HG03439 (cell line): Measurements from ENCODE around the gene TRHDE.

ENCODE experiments used
- ATAC-seq: cut with Tn5 transposase; IDR thresholded peaks from one replicate; pipeline ENCODE4 v1.9.1; 2021; ENCODE audit warnings: mild to moderate bottlenecking, moderate library complexity; ENCODE audit not compliant: unreplicated experiment

Gene TRHDE, protein sequence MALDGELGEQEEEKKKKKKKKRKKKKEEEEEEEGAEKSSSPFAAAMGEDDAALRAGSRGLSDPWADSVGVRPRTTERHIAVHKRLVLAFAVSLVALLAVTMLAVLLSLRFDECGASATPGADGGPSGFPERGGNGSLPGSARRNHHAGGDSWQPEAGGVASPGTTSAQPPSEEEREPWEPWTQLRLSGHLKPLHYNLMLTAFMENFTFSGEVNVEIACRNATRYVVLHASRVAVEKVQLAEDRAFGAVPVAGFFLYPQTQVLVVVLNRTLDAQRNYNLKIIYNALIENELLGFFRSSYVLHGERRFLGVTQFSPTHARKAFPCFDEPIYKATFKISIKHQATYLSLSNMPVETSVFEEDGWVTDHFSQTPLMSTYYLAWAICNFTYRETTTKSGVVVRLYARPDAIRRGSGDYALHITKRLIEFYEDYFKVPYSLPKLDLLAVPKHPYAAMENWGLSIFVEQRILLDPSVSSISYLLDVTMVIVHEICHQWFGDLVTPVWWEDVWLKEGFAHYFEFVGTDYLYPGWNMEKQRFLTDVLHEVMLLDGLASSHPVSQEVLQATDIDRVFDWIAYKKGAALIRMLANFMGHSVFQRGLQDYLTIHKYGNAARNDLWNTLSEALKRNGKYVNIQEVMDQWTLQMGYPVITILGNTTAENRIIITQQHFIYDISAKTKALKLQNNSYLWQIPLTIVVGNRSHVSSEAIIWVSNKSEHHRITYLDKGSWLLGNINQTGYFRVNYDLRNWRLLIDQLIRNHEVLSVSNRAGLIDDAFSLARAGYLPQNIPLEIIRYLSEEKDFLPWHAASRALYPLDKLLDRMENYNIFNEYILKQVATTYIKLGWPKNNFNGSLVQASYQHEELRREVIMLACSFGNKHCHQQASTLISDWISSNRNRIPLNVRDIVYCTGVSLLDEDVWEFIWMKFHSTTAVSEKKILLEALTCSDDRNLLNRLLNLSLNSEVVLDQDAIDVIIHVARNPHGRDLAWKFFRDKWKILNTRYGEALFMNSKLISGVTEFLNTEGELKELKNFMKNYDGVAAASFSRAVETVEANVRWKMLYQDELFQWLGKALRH

GRCh38 chr12:72272091-72272661, at the start of gene TRHDE:
TSS of gene TRHDE (plus strand) at chr12:72272370. CDS start at chr12:72272644, 274 bp downstream.
- no peak for ATAC-seq

DNA sequence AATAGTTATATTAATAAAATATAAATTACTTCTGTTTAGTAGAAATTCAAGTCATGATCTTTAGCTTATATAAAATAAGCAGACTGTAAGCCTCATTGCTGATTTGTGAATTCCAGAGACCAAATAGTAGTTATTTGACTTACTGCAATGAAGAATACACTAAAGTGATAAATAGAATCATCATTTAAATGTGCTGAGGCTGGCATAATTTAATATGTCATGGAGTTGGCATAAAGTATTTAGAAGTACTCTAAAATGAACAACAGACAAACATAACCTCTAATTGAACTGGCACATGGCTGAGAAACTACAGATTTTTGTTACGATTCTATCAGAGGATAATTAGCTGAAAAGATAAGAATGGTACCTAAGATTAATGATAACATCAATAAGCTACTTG, 45.7 kb upstream of the TRHDE start:
- ATAC-seq = no peak

DNA sequence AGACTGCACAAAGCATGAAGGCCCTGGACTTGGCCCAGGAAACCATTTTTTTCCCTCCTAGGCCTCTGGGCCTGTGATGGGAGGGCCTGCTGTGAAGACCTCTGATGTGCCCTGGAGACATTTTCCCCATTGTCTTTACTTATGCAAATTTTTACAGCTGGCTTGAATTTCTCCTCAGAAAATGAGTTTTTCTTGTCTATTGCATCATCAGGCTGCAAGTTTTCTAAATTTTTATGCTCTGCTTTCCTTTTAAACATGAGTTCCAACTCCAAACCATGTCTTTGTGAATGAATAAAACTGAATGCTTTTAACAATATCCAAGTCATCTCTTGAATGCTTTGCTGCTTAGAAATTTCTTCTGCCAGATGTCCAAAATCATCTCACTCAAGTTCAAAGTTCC, 43.7 kb upstream of the TRHDE start:
- ATAC-seq = no peak

DNA sequence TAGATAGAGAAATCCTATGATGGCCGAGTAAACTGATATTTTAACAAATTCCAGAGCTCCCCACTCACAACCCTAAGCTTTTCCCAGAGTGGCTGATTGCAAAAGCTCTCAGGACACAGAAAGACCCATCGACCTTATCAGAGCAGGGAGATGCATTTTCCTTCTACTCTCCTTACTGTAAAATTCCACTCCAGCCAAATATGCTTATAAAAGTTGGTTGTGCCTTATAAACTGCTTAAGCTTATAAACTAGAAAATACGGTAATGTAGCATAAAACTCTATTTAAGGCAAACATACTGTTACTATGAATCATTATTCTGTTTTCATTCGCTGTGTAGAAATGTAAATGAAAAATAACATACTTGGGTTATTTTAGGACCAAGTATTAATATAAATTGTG, 41.6 kb upstream of the TRHDE start:
- ATAC-seq = no peak

DNA sequence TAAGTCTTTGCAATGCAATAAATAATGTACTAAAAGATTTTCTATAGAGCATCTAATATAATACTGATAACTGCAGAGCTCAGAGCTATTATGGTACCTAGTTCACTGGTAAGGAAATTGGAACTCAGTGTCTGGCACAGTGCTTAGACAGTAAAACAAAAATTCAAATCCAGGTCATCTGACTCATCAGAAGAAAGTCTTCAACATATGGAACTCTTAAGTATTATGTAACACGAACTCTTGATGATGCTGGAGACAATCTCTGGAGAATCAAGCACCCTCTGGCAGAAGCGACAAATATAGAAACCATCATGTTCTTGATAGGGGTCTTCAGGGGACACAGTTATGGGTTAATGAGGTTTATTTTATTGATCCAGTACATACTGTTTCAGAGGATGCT, 37.3 kb upstream of the TRHDE start:
- ATAC-seq = no peak

DNA sequence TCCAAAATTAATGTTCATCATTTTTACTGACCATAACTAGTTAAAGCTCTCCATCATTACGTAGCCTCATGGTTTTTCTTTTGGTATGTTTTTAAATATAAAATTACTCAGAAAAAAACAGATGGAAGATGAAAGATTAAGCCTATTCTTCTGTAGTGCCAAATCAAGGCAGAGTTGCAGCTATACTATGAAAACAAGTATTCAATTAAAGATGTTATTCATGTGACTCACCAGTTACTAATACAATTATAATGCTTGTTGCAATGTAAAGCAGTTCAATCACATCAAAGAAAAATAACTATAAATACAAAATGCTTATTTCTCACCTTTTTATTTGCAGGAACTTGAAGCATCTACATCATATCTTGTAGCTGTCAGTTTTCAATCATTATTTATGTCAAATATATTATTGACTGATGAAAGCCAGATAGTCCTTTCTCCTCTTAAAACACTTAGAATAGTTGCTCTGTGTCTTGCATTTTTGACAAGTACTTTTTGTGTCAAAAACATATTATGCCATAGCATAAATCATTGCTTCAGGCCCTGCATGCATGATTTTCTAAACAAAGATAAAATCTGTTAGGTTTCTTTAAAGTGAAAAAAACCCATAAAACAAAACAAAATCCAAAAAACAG, 36.0 kb upstream of the TRHDE start:
- no peak for ATAC-seq

DNA sequence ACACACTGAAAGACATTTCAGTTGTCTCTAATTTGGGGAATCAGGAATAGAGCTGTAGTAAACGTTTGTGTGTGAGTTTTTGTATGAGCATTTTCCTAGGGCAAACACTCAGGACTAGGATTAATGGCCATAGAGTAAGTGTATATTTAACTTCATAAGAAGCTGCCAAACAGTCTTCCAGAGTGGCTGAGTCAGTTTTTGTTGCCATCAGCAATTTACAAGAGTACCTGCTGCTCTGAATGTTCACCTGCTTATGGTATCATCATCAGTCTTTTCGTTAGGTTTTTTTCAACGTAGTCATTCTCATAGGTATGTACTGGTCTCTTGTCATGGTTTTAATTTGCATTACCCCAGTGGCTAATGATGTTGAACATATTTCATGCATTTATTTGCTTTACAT, 30.6 kb upstream of the TRHDE start:
- ATAC-seq = no peak

DNA sequence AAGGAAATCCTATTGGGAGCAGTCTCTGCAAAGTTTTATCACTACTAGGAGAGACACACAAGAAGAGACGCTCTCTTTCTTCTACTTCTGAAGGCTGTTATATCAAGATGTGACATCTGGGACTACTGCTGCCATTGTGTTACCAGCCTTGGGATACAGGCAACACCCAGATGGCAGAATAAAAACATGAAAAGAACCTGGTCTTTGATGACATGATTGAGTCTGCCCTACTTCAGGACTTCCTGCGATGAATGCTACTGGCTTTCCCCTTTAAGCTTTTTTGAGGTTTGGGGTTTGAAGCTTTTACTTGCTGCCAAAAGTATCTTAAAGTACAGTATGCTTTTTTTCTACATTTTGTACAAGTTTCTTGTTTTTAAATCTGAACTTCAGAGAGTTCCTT, 29.2 kb upstream of the TRHDE start:
- no peak for ATAC-seq

DNA sequence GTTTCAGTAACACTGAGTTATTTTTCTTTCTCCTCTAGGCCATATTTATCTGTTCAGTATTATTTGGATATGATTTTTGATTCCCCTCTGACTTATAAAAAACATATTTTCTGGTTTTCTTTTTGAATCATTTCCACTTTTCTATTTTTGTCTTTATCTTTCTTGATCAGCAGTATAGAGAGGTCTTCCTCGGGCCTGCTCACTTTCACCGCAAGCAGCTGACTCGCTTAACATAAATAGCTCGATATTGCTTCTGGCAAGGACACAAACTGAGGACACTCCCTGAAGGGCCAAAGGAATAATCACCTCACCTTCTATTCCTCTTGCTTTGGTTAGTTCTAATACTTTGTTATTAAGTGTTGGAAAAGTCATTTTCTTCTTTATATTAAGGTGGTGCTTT, 25.8 kb upstream of the TRHDE start:
- ATAC-seq = no peak

GRCh38 chr12:72250346-72250745, 21.8 kb upstream of the TRHDE start:
- no peak for ATAC-seq

DNA sequence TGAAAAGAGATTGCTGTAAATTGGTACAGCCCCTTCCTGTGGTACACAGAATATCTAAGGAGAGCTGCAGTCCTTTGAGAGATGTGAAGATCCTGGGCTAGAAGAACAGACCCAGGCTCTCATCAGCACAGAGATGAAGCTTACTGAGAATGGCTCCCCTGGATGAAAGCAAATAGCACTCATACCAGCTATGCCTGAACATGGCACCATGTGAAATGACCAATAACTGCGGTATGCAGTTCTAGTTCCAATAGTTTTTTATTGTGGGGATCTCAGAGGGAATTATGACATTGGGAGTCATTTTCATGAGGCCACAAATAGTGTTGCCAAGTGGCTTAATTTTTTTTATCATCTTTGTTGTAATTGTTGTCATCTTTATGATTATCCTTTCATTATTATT, 15.4 kb upstream of the TRHDE start:
- ATAC-seq = no peak

GRCh38 chr12:72261885-72262284, 10.3 kb upstream of the TRHDE start:
- ATAC-seq = no peak

DNA sequence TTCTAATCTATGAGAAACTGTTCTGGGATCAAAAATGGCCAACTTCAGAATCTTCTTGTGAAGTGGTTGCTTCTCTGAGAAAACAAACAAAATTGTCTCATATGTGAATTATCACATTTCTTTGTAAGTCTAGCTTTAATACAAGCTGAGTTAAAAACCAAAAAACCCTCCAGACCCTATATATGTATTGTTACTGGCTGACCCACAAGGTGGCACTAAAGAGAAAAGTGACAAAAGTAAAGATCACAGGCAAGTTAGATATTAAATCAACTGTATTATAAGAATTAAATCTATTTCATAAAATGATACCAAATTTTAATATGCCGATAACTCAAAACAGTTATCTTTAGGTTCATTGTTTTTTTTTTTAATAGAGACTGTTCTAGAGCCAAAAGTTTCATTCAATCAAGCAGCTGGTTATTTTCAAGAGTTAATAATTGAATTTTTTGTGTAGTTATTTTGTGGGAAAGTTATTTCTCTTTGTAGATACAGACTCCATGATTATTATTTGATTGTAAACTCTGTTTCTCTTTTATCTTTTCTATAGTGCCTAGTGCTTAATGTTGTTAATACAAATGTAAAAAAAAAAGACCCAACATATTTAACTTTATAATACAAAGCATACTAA, 7.5 kb upstream of the TRHDE start:
- ATAC-seq = no peak

DNA sequence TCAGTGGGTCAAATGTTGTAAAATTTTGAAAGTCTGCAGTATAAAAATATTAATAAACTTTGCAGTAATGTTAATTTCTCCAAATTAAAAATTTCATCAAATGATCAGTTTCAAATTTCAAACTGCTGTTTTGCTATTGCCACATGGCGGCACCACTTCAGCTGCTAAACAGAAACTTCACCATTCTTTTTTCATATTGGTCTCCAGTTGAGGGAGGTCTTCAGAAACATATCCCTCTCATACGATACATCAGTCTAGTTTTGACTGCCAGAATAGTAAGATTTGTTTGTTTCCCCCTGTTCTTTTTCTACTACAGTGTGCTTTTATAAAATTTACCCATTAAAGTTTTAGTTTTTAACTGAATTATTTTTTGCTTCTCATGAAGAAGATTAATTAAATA, 4.2 kb upstream of the TRHDE start:
- ATAC-seq = no peak

GRCh38 chr12:72268386-72268785, 3.8 kb upstream of the TRHDE start:
- no peak for ATAC-seq

DNA sequence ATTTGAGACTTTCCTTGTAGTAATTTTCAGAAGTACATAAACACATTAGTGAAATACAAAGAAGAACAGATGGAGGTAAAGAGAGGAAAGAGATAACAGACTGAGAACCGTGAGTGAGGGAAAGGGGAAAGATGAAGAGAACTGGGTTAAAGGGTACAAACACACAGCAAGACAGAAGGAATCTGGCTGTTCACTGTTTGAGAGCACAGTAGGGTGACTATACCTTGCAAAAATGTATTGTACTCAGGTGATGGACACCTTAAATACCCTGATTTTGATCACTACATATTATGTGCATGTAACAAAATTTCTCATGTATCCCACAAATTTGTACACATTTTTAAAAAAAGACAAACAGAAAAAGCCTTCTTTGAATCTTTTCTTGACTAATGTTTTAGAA, 2.7 kb upstream of the TRHDE start:
- ATAC-seq = no peak

- no peak for ATAC-seq
These were observed 1.9 kb upstream of the TRHDE start for GRCh38 chr12:72270246-72270645.

GRCh38 chr12:72270961-72271360, 1.2 kb upstream of the TRHDE start:
- no peak for ATAC-seq

GRCh38 chr12:72271451-72272090, 599 bp upstream of the TRHDE start:
- ATAC-seq = no peak
